K562 (cell line): Measurements from ENCODE around the gene AHSA1. TPM values are rescaled to one million over a fixed set of nuclear protein-coding genes. Genes with fewer than 3 reads are reported as not detected.

Source experiments
- CBFB ChIP-seq: sonication (generic); formaldehyde crosslinking; IDR thresholded peaks from 2 replicates; pipeline ENCODE4 v1.4.0; 2020; ENCODE audit warnings: mild to moderate bottlenecking, missing genetic modification reagents
- ELF4 ChIP-seq: fragments of 450-650 bp; formaldehyde crosslinking; IDR thresholded peaks from 2 replicates; pipeline ENCODE4 v1.4.0; 2022; ENCODE audit warnings: missing genetic modification characterization
- HDAC6 ChIP-seq: IDR thresholded peaks from 2 replicates; pipeline ENCODE4 v1.6.1; 2012; ENCODE audit warnings: low read depth, mild to moderate bottlenecking, control low read depth, inconsistent platforms, low read length, moderate library complexity
- KDM2B ChIP-seq: fragments of 250-450 bp; sonication (Bioruptor Pico); IDR thresholded peaks from 2 replicates; pipeline ENCODE4 v1.8.0; 2021; ENCODE audit warnings: mild to moderate bottlenecking, moderate library complexity
- MAZ ChIP-seq, 2 experiments: fragments of 450-650 bp in 1 of 2; sonication (generic) in 1 of 2; formaldehyde crosslinking; IDR thresholded peaks in 1 of 2; conservative IDR thresholded peaks in 1 of 2; 2 replicates each; pipeline versions ENCODE4 v1.4.0 to v1.5.0; 2020; ENCODE audit warnings: mild to moderate bottlenecking in 1 of 2, missing genetic modification reagents in 1 of 2
- MCM5 ChIP-seq: fragments of 450-650 bp; IDR thresholded peaks from 2 replicates; pipeline ENCODE4 v1.6.1; 2016; ENCODE audit warnings: low read depth
- NR2F6 ChIP-seq: fragments of 450-650 bp; formaldehyde crosslinking; IDR thresholded peaks from 2 replicates; pipeline ENCODE4 v1.4.0; 2020; ENCODE audit warnings: mild to moderate bottlenecking
- POU5F1 ChIP-seq: fragments of 150-350 bp; IDR thresholded peaks from 2 replicates; pipeline ENCODE4 v1.6.1; 2014; ENCODE audit warnings: borderline replicate concordance, low read length, low read depth, mild to moderate bottlenecking; ENCODE audit not compliant: partially characterized antibody
- PTBP1 ChIP-seq: fragments of 200-400 bp; formaldehyde crosslinking; IDR thresholded peaks from 2 replicates; pipeline ENCODE4 v1.6.1; 2017; ENCODE audit warnings: low read depth, low read length
- RNF2 ChIP-seq: sonication (generic); IDR thresholded peaks from 2 replicates; pipeline ENCODE4 v1.6.1; 2016
- WHSC1 ChIP-seq: IDR thresholded peaks from one replicate; pipeline ENCODE4 v1.6.1; 2012; ENCODE audit warnings: low read length, control low read depth, inconsistent platforms
- ZNF124 ChIP-seq: sonication (generic); formaldehyde crosslinking; IDR thresholded peaks from 2 replicates; pipeline ENCODE4 v1.8.1; 2022; ENCODE audit warnings: missing genetic modification reagents
- ZNF23 ChIP-seq: fragments of 250-450 bp; sonication (Bioruptor Pico); IDR thresholded peaks from 2 replicates; pipeline ENCODE4 v1.4.0; 2020; ENCODE audit warnings: mild to moderate bottlenecking
- ZNF586 ChIP-seq: fragments of 450-650 bp; formaldehyde crosslinking; conservative IDR thresholded peaks from 2 replicates; pipeline ENCODE4 v1.4.0; 2020; ENCODE audit warnings: mild to moderate bottlenecking, moderate library complexity
- polyA plus RNA-seq, 8 experiments: library from polyadenylated mRNA; depleted of rRNA in 4 of 8; stranded (reverse) in 5 of 8; unstranded in 3 of 8; fragments of >200 nt; fragmentation: Nextera tagmentation in 2 of 8; fragmentation: Illumina TruSeq in 1 of 8; extraction: Ambion mirVana in 2 of 8; extraction: Trizol in 1 of 8; gene quantifications; 2 replicates each; pipeline versions ENCODE4 v1.2.1 to v1.2.3, GENCODE V29; 2011 to 2014; ENCODE audit warnings: inconsistent platforms in 1 of 8, missing spikeins in 1 of 8
- total RNA-seq, 7 experiments: library from RNA; depleted of rRNA in 6 of 7; stranded (reverse); fragments of >200 nt in 6 of 7; fragmentation: Illumina TruSeq in 2 of 7; extraction: Trizol in 2 of 7; gene quantifications; 2 replicates each; pipeline versions ENCODE4 v1.2.1 to v1.2.3, GENCODE V29; 2011 to 2021; ENCODE audit warnings: low replicate concordance in 1 of 7
- TF ChIP-seq, protein P1 (sequence below), 2 experiments: fragments of 450-650 bp in 1 of 2; IDR thresholded peaks; 2 replicates each; pipeline ENCODE4 v1.6.1; 2011 to 2017; ENCODE audit warnings: low read depth in 2 of 2, antibody characterized with exemption in 1 of 2, borderline replicate concordance in 1 of 2, low read length in 1 of 2, mild to moderate bottlenecking in 1 of 2, mixed read lengths in 1 of 2; ENCODE audit not compliant: control insufficient read depth in 1 of 2
- TF ChIP-seq, protein P2 (sequence below), 2 experiments: fragments of 150-350 bp in 1 of 2; IDR thresholded peaks; 2 replicates each; pipeline ENCODE4 v1.6.1; 2012 to 2016; ENCODE audit warnings: low read depth in 2 of 2, low read length in 2 of 2, mild to moderate bottlenecking in 1 of 2, moderate library complexity in 1 of 2
- TF ChIP-seq, protein P3 (sequence below): fragments of 450-650 bp; IDR thresholded peaks from 2 replicates; pipeline ENCODE4 v1.6.1; 2017; ENCODE audit warnings: antibody characterized with exemption, mild to moderate bottlenecking

Gene AHSA1
- total and polyA plus RNA-seq, 9 of the 15 experiments (the other 6 are each of a cell fraction or from before 2014, with no cell fraction given): 41.4 to 317 (median 184) TPM

DNA sequence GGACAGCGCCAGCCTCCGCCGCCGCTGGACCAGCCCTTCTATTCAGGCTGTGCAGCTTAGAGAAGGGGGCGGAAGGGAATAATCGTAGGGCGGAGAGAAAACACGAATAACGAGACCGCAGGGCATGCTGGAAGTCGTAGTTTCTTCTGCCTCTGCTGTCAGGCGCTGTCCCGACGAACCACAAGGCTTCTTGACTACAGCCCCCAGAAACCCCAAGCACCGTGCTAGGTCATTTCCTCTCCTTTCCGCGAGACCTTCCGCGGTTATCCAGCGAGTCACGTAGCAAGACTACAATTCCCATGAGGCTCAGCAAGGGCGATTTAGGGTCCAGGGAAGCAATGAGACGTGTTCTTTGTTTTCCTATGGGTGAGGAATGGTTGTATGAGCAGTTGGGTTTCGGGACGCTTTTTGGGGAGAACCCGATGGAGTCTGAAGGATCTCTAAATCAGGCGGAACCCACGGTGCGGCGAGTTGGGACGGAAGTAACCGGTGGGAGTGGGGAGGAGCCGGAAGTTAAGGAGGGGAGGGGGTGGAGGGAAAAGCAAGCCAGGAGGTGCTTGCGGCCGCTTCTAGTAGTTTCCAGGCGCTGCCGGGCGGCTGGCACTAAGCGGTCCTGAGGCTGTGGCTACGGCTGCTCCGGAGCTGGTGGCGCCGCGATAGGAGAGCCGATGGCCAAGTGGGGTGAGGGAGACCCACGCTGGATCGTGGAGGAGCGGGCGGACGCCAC lies at the start of gene AHSA1, which contains the start of gene VIPAS39 (continued):
- TF ChIP-seq CBFB (CRISPR knock-in tag) (peak; percentile 50; the same call in 1 of the 2 replicates), MAZ (CRISPR knock-in tag; conservative IDR thresholded peaks at IDR 0.05 in 1 of 2, IDR thresholded peaks at IDR 0.05 in 1 of 2) (peak; percentile 77 to 91), ZNF586 (no peak), RNF2 (peak; percentile 39; the same call in 1 of the 2 replicates), ZNF23 (CRISPR knock-in tag) (no peak), NR2F6 (CRISPR knock-in tag) (no peak), ZNF124 (CRISPR knock-in tag) (no peak), POU5F1 (peak; percentile 43), MCM5 (no peak), ELF4 (CRISPR knock-in tag) (no peak), HDAC6 (no peak), KDM2B (CRISPR knock-in tag) (no peak), WHSC1 (no peak), PTBP1 (no peak)
- TF ChIP-seq, protein P1, sequence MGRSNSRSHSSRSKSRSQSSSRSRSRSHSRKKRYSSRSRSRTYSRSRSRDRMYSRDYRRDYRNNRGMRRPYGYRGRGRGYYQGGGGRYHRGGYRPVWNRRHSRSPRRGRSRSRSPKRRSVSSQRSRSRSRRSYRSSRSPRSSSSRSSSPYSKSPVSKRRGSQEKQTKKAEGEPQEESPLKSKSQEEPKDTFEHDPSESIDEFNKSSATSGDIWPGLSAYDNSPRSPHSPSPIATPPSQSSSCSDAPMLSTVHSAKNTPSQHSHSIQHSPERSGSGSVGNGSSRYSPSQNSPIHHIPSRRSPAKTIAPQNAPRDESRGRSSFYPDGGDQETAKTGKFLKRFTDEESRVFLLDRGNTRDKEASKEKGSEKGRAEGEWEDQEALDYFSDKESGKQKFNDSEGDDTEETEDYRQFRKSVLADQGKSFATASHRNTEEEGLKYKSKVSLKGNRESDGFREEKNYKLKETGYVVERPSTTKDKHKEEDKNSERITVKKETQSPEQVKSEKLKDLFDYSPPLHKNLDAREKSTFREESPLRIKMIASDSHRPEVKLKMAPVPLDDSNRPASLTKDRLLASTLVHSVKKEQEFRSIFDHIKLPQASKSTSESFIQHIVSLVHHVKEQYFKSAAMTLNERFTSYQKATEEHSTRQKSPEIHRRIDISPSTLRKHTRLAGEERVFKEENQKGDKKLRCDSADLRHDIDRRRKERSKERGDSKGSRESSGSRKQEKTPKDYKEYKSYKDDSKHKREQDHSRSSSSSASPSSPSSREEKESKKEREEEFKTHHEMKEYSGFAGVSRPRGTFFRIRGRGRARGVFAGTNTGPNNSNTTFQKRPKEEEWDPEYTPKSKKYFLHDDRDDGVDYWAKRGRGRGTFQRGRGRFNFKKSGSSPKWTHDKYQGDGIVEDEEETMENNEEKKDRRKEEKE (IDR thresholded peaks at IDR 0.05; ENCODE audit: borderline replicate concordance in 1 of 2, control insufficient read depth in 1 of 2, low read depth in 2 of 2, low read length in 1 of 2): 0 out of 4 replicates have a peak, but pooled peaks of 1 of the 2 experiments have one; percentile 43
- TF ChIP-seq, protein P2, sequence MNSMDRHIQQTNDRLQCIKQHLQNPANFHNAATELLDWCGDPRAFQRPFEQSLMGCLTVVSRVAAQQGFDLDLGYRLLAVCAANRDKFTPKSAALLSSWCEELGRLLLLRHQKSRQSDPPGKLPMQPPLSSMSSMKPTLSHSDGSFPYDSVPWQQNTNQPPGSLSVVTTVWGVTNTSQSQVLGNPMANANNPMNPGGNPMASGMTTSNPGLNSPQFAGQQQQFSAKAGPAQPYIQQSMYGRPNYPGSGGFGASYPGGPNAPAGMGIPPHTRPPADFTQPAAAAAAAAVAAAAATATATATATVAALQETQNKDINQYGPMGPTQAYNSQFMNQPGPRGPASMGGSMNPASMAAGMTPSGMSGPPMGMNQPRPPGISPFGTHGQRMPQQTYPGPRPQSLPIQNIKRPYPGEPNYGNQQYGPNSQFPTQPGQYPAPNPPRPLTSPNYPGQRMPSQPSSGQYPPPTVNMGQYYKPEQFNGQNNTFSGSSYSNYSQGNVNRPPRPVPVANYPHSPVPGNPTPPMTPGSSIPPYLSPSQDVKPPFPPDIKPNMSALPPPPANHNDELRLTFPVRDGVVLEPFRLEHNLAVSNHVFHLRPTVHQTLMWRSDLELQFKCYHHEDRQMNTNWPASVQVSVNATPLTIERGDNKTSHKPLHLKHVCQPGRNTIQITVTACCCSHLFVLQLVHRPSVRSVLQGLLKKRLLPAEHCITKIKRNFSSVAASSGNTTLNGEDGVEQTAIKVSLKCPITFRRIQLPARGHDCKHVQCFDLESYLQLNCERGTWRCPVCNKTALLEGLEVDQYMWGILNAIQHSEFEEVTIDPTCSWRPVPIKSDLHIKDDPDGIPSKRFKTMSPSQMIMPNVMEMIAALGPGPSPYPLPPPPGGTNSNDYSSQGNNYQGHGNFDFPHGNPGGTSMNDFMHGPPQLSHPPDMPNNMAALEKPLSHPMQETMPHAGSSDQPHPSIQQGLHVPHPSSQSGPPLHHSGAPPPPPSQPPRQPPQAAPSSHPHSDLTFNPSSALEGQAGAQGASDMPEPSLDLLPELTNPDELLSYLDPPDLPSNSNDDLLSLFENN (IDR thresholded peaks at IDR 0.05; ENCODE audit: low read depth in 2 of 2, low read length in 2 of 2): no peak
- TF ChIP-seq, protein P3, sequence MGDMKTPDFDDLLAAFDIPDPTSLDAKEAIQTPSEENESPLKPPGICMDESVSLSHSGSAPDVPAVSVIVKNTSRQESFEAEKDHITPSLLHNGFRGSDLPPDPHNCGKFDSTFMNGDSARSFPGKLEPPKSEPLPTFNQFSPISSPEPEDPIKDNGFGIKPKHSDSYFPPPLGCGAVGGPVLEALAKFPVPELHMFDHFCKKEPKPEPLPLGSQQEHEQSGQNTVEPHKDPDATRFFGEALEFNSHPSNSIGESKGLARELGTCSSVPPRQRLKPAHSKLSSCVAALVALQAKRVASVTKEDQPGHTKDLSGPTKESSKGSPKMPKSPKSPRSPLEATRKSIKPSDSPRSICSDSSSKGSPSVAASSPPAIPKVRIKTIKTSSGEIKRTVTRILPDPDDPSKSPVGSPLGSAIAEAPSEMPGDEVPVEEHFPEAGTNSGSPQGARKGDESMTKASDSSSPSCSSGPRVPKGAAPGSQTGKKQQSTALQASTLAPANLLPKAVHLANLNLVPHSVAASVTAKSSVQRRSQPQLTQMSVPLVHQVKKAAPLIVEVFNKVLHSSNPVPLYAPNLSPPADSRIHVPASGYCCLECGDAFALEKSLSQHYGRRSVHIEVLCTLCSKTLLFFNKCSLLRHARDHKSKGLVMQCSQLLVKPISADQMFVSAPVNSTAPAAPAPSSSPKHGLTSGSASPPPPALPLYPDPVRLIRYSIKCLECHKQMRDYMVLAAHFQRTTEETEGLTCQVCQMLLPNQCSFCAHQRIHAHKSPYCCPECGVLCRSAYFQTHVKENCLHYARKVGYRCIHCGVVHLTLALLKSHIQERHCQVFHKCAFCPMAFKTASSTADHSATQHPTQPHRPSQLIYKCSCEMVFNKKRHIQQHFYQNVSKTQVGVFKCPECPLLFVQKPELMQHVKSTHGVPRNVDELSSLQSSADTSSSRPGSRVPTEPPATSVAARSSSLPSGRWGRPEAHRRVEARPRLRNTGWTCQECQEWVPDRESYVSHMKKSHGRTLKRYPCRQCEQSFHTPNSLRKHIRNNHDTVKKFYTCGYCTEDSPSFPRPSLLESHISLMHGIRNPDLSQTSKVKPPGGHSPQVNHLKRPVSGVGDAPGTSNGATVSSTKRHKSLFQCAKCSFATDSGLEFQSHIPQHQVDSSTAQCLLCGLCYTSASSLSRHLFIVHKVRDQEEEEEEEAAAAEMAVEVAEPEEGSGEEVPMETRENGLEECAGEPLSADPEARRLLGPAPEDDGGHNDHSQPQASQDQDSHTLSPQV: peak; percentile 75
